GDM1 (cell line): Measurements from ENCODE around the gene ITGA11.
"Not testable (repeated sequence)": the region's sequence is repeated elsewhere in the genome, so short reads cannot be mapped to it uniquely, and the experiment has no call there.

Source experiments
- DNase-seq: peaks from one replicate; lab custom pipeline; 2025; lab: John Stamatoyannopoulos, UW

The ITGA11 gene

DNA sequence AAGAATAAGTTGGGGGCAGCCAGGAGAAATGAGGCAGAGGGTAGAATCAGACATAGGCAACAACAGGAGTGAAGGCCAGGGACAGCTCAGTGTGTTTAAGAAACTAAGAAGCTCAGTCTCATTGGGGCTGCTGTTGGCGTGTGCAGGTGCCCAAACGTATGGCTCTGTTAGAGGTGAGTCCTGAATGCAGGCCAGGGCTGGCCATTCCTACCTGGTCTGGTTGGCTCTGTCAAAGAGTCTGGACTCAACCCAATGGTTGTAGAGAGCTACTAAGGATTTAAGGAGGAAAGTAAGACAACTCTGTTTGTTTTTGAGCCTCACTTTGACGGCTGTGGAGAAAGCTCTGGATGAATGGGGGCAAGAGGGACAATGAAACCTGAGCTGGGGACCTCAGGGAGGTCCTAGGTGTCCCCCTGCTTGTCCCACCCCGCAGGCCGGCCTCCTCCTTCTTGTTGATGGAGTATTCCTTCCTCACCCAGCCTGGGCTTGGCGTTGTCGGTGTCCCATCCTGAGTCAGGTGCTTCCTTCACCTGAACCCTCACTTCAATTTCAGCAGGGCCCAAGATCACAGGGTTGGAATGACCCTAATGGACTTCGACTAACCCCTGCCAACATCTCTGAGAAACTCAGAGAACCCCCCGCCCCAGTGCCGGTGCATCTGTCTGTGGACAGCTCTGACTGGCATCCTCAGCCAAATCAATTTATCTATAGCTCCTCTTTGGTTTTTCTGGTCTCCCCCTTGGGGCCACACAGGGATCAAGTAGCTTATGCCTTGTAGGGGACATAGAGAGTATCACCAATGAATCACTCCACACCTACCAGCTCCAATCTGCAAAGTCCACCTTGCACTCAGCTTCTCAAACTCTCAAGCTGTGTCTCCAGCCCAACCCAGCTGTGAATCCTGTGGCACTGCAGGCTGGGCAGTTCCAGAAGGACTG is 8.3 kb downstream of the ITGA11 start:
- no peak for DNase-seq

DNA sequence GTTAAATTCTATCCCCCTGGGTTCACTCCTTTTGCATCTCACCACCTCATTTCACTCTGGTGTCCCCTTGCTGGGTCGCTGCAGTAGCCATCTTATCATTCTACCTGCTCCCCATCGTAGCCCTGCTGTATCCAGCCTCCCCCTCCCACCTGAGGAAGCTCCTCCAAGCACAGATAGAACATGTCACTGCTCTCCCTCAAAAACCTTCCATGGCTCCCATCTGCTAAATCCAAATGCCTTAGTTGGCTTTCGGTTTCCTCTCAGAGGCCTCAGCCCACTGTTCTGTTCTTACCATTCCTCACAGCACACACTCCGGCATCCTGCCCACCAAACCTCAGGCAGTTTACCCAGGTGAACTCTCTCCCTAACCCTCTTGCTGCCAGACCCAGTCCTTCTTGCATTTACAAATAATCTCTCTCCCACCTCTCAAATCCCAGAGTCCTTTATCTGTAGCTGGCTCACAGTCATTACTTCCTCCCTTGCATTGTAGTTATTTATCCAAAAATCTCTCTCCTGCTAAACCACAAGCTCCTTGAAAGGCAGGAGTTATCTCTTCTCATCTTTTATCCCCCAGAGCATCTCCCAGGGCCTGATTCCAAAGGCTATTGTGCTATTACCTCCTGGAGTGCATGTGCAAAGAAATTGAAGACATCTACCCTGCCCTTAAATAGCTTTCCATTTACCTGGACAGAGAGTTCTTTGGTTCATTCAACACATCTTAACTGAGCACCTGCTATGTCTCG is 9.4 kb downstream of the ITGA11 start:
- DNase-seq, result not testable (repeated sequence)

- DNase-seq, result no peak
These were observed 10.1 kb downstream of the ITGA11 start for GRCh38 chr15:68421798-68422402.

- no peak for DNase-seq
These were observed 10.8 kb downstream of the ITGA11 start for GRCh38 chr15:68421115-68421551.

GRCh38 chr15:68420186-68420684 is 11.7 kb downstream of the ITGA11 start:
- no peak for DNase-seq

GRCh38 chr15:68419301-68420175 is 12.4 kb downstream of the ITGA11 start:
- DNase-seq, result no peak

- DNase-seq, result no peak
These were observed 13.3 kb downstream of the ITGA11 start for GRCh38 chr15:68418611-68419161.

DNA sequence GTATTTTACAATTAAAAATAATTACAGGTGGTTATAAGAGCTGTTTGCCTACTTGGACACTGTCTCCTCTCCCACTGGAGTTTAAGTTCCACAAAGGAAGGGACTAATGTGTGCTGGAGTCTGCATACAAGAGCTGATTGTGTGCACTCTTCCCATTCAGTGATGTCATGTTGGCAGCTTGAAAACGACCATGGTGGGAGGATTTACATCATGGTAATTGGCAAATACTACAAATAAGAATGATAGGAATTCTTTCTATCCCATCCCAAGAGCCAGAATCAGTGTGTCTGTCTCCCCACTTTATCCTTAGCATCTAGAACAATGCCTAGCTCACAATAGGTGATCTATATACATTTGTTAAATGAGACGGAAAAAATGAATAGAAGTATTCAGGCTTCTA is 14.1 kb downstream of the ITGA11 start:
- DNase-seq, result no peak

GRCh38 chr15:68417051-68417450 is 14.9 kb downstream of the ITGA11 start:
- DNase-seq, result no peak

DNA sequence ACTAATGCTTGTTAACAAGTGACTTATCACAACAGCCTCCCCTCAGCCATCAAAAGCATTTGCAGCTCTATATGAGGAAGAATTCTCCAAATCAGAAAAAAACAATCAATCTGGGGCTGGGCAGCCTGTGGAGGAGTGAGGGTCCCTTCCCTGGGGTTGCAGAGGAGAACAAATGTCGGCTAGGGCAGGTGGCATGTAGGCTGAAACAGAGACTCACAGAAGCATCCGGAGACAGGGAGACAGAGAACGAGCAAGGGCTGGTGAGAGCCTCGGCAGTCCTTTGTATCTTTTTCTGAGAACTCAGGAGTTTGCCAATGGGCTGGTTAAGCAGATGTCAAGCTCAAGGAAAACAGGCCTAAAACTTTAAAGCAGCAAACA is 15.8 kb downstream of the ITGA11 start:
- DNase-seq, result no peak

GRCh38 chr15:68415501-68416157 is 16.3 kb downstream of the ITGA11 start:
- no peak for DNase-seq

- DNase-seq, result no peak
These were observed 16.9 kb downstream of the ITGA11 start for GRCh38 chr15:68415061-68415460.

DNA sequence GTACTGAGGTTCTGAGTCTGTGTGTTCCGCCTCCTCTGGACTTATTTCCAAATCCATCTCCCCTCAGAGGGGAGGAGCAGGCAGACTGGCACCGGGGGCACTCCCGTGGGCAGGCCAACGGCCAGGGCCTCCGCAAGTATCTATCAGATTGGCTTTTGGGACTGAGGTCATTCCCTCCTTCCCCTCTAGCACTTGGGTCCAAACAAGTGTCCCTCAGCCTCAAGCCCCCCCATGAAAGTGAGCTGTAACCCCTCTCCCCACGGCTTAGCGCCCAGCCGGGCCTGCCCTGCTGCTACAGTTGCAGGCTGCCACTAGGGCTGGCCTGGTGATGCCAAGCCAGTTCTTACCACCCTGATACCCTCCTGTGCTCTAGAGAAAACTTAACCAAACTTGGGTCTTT is 17.4 kb downstream of the ITGA11 start:
- no peak for DNase-seq

GRCh38 chr15:68414206-68414555 is 17.8 kb downstream of the ITGA11 start:
- DNase-seq, result no peak

DNA sequence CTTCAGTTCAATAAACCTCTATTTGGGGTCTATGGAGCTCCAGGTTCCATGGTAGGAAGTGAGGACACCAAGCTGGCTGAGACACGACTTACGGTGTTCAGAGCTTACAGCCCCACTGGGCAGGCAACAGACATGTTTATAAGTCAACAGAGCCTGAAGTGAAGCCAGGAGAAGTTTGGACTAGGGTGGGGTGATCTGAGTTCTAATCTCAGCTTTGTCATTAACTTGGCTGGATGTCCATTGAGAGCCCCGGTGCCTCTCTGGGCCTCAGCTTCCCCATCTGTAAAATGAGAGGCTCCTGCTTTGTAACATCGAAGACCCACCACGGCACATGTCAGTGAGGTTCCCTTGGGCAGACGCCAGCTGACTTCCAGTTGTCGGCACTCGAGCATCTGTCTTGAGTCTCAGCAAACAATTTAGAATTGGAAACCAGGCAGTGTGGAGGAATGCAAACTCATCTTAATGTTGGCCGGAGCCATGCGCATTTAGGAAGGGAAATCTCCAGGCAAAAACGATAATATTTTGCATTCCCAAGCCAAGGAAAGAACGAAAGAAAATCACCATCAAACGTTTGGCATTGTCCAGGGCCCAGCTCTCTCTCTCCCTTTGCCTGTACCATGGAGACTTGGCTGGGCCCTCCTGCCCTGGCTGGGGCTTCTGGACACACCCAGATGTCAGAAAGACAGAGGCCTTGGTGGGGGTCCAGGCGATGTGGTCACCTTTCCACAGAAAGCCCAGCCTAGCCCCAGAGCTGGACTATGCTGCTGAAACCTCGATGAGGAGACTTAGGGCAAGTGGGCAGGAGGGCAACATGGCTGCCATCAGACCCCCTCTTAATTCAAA is 18.4 kb downstream of the ITGA11 start:
- no peak for DNase-seq

DNA sequence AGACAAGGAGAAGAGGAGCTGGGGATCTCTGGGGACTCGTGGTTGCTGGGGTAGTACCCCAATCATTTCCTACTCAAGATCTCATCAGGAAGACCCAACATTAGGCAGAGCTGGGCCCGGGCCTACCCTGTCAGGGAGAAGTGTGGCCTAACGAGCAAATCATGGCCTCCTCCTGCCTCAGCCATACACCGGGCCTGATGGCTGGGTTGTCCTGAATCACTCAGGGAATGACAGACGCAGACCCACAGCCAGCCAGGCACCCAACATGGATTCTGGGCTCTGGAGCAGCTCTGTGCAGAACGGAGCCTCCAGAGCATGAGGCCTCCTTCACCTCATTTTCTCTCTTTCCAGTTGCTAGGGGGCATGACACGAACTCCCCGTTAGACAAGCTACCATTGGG is 19.7 kb downstream of the ITGA11 start:
- DNase-seq, result no peak

- DNase-seq, result no peak
These were observed 20.2 kb downstream of the ITGA11 start for GRCh38 chr15:68411735-68412134.

DNA sequence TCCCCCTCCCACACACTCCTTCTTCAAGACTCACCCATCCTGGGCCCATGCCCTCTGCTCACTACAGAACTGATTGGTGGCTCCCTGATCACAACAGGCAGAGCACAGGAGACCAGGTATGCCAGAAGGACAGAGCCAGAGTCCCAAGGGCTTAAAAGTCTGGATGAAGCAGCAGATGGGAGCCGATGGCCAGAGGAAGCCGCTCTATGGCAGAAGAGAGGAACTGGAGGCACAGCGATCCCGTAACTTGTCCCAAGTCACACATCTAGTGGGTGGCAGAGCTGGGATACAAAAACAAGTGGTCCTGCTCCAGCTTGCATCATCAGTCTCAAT is 20.7 kb downstream of the ITGA11 start:
- DNase-seq, result no peak

GRCh38 chr15:68410466-68411342 is 21.3 kb downstream of the ITGA11 start:
- no peak for DNase-seq
